CD4-positive, alpha-beta T cell treated with Interleukin-6 for 4 hours (primary cell): ENCODE data around the gene TSC22D3.

ENCODE experiments used
- DNase-seq: peaks from one replicate; pipeline ENCODE4 v3.0.0-alpha.2; 2020; ENCODE audit warnings: mixed read lengths

TSC22D3 gene

DNA sequence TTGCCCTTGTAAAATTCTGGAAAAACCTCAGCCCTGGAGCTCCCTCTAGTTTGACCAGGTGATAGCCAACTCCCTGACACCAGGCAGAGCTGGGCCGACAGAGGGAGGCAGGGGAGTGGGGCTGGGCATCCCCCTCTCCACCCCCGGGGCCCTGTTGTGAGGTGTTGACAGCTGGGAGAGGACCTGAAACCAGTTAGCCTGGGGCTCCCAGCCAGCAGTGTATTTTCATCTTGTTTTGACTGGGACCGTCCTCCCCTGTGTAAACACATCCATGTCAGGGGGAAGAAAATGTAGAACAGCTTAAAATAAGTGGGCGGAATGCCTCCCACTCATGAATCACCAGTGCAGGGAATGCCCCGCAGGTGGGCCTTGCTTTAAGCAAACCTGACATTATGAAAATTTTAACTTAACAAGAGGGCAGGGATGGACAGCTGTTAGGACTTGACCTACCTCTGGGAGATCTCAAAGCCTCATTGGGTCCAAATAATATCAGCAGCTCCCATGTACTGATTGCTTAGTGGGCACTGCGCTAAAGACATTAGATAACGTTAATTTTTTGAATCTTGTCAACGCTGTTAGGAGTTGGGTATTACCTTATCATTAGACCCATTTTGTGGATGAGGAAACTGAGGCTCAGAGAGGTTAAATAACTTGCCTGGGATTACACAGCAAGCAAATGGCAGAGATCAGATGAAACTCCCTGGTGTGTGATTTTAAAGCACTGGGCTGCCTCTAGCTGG lies 45.9 kb downstream of the TSC22D3 start:
- DNase-seq = no peak

GRCh38 chrX:107728371-107729099 lies 47.1 kb downstream of the TSC22D3 start:
- no peak for DNase-seq

DNA sequence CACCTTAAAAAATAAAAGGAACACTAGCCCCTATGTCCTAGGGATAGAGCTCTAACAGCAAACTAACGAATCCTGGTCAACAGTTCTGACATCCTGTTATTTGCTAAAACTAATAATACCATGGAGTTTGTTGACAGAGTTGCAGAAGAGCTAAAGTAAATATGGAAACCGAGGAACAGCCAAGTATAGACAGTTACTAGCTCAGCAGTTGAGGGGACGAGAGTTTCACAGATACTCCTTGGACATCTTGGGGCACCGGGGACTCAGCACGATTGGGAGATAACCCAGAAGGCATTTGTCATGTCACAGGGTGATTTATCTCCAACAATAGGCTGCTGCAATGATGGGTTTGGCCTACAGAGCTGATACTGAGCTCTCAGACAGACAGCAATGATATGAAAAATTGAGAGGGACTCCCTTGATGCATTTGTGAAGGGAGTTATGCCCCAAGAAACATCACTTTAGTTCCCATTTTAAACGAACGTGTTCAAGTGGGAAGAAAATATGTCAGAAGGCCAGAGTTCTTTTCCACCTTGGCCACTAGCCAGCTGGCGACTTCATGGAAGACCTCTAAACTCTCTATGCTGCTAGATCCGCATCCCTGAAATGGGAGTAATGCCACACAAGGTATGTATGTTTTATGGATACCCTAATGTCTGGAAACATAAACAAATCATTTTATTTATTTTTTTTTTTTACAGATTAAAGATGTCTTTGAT lies 48.6 kb downstream of the TSC22D3 start:
- no peak for DNase-seq

- DNase-seq = no peak
Observed at GRCh38 chrX:107725761-107726555, 49.6 kb downstream of the TSC22D3 start.

DNA sequence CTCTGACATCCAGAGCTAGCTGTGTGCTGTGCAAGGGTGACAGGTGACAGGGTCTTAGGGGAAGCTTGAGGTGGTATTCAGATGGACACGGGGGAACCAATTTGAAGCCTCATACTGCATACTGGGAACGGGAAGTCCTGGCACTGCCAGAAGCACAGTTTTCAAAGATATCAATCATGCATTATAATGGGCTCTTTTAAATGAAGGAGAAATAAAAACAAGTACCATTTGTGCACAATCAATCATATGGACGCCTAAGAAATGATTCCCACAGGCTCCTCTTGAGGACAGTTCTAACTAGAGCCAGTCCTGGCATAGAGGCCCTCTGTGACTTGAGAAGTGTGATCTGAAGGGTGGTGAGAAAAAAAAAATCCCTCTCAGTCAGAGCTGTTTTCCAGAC lies 50.9 kb downstream of the TSC22D3 start:
- DNase-seq = no peak

DNA sequence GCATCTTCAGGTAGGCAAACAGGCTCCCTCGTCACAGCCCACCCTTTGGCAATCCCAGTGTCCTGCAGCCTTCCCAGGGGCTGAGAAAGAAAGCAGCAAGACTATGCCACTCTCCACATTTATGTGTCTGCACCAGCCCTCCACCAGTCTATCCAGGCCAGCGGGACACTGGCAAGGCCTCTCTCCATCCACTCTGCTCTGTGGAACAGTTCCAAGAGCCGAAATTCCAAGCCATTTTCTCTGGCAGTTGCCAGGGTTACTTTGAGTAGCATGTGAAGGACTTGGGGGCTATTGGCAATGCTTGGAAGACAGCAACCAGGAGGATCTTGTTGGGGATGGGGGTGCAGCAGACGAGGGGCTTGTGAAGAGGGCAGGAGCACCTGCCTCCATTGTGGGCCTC lies 52.1 kb downstream of the TSC22D3 start:
- no peak for DNase-seq

- no peak for DNase-seq
Observed at GRCh38 chrX:107721966-107722707, 53.5 kb downstream of the TSC22D3 start.

DNA sequence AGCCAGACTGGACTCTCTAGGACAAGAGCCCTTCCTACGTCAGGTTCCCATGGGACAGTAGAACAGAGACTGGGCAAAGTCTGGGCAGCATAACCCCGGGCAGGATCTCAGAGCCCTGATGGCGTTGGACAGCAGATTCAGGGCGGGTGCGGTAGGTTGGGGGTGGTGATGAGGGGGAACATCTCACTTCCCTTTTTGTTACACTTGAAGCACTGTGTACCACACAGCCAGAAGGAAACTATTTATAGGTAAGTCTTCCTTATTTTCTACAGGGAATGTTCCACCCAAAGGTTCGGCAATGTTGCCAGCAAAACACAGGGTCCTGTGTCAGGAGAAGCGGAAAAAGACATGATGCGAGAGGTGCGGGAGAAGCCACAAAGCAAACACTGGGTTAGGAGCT lies 54.3 kb downstream of the TSC22D3 start:
- DNase-seq = no peak

- peak; percentile 80 for DNase-seq
Observed at GRCh38 chrX:107718156-107718621, 57.4 kb downstream of the TSC22D3 start.

- peak; percentile 90 for DNase-seq
Observed at GRCh38 chrX:107716816-107717700, 58.5 kb downstream of the TSC22D3 start.

DNA sequence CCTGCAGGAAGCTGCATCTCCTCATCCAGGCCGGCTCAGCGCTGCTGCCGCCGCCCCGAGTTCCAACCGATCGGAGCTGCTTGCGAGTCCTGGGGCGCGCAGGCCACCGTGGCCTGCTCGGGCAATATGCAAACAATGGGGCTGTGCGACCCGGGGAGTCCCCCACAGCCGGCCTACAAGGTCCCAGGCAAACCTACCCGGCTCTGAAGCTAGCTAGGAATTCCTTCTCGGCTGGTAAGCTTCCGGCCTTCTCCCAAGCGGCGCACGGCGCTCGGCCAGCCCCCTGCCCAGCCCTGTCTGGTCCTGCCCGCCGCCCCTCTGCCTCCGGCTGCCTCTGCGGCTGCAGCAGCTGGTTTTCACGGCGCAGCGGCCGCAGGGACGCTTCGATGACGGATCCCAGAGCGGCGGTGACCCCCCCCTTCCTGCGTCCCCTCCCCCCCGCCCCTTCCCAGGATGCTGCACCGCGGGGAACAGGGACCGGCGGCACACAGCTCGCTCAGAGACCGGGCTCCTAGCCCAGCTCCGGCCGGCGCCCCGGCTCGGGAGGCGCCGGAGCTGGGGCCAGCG lies 59.4 kb downstream of the TSC22D3 start:
- DNase-seq = peak; percentile 39

DNA sequence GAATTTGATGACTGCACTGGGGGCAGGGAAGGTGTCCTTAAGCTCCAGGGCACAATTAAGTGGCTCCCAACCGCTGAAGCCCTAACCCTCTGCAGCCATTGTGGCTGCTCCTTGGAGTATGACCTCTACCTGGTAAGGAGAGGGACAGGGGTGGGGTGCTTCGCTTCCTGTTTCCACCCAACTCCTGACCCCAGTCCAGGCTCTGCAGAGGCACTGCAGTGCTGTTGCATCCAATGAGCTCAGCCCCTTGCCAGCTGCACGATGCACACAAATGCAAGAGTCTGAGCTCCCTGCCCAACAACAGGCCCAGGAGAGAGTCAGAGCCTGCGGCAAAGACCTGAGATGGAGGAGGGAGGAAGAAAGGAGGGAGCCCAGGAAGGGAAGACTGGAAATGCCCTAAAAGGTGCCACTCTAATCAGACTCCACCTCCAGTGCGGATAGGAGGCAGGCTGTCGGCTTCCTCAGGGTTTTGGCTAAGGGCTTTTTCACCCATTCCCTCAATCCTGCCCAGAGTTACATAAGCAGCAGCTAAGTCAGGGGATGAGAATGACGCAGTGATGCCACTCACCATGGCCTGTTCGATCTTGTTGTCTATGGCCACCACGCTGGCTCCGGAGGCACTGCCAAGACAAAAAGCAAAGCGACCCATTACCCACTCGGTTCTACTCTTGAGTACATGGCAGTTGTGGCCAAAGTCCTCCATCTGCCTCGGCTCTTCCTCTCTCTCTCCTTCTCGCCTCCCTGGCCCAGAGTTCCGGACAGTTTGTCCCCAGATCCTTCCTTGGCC lies 60.1 kb downstream of the TSC22D3 start:
- peak; percentile 17 for DNase-seq

DNA sequence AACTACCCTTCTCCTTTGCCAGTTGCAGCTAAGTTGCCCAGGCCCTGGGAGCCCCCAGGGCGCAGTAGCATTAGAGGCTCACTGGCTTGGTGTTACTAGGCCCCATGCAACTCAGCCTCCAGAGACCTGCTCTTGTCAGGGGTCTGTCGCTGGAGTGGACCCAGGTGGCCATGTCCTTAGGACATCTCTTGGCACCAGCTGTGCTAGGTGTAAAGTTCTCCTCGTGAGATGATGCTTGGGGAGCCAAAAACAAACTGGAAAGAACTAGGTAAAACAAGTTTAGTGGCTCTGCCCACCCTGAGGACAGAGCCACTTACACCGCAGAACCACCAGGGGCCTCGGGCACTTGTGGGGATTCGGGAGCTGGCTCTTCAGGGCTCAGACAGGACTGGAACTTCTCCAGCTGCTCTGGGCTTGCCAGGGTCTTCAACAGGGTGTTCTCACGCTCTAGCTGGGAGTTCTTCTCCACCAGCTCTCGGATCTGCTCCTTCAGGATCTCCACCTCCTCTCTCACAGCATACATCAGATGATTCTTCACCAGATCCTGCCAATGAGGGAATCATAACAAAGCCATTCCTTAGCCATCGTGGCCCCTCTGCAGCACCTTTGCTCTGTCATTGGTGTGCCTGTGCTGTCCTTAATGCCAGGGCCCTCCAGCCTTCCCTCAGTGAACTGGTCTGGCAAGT lies 61.2 kb downstream of the TSC22D3 start:
- peak; percentile 23 for DNase-seq

- DNase-seq = no peak
Observed at GRCh38 chrX:107713543-107714205, 61.9 kb downstream of the TSC22D3 start.

DNA sequence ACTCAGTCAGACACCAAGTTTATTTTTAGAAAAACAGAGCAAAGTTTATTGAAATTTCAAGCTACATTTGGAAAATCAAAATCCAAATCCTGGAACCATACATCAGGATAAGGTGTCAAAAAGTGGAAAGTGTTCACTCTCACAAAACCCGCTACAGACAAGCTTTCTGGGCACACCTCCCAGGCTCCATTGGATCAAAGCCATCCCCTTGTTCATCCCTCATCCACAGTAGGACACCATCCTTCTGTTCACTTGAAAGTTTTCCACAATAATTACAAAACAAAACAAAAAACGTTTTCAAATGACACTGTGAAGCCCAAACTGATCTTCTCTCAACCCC lies 62.4 kb downstream of the TSC22D3 start:
- no peak for DNase-seq

- DNase-seq = no peak
Observed at GRCh38 chrX:107712231-107713202, 63.1 kb downstream of the TSC22D3 start.

DNA sequence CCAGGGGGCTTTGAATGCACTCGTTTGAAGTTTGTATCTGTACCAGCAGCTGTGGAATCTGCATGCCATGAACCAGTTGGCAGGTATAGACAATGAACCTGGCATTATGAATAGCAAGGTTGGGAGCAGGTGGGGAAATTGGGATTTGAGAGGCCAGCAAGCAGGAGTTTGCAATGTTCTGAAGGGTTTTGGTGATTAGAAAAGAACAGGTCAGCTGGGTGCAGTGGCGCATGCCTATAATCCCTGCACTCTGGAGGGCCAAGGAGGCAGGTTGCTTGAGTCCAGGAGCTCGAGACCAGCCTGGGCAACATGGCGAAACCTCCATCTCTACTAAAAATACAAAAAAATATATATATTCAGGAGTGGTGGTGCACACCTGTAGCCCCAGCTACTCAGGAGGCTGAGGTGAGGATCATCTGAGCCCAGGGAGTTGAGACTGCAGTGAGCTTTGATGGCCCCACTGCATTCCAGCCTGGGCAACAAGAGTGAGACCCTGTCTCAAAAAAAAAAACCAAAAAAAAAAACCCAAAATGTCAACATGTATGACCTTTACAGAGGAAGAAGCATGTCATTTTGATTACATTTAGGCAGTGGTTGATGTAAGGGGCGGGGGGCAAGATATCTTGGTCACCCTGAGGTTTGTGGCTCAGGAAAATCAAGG lies 63.9 kb downstream of the TSC22D3 start:
- DNase-seq = no peak
